IPS-15b (cell line): Measurements from ENCODE around the gene SDK1.

ENCODE experiments used
- H3K27me3 ChIP-seq: one replicate; pipeline ENCODE4 v1.6.1; 2013; ENCODE audit warnings: low read length; ENCODE audit not compliant: control insufficient read depth, insufficient read depth
- H3K36me3 ChIP-seq: one replicate; pipeline ENCODE4 v1.6.1; 2013; ENCODE audit warnings: low read length; ENCODE audit not compliant: control insufficient read depth, insufficient read depth
- H3K4me1 ChIP-seq: one replicate; pipeline ENCODE4 v1.6.1; 2013; ENCODE audit warnings: mild to moderate bottlenecking, low read length; ENCODE audit not compliant: control insufficient read depth, insufficient read depth
- H3K4me3 ChIP-seq: one replicate; pipeline ENCODE4 v1.5.1; 2013; ENCODE audit warnings: low read depth, low read length
- H3K9ac ChIP-seq: one replicate; pipeline ENCODE4 v1.6.1; 2013; ENCODE audit warnings: low read depth, mild to moderate bottlenecking, low read length
- H3K9me3 ChIP-seq: one replicate; pipeline ENCODE4 v1.6.1; 2013; ENCODE audit warnings: mild to moderate bottlenecking, low read length; ENCODE audit not compliant: control insufficient read depth, insufficient read depth

SDK1 gene

GRCh38 chr7:4204513-4205165 lies 903.6 kb downstream of the SDK1 start:
- H3K36me3 ChIP-seq, result no peaks in the 10 kb centered on the region
- H3K4me3 ChIP-seq, result no peak overlapping the region
- no peak overlapping the region for H3K9ac ChIP-seq
- H3K4me1 ChIP-seq, result no peaks in the 10 kb centered on the region
- no peaks in the 10 kb centered on the region for H3K27me3 ChIP-seq
- H3K9me3 ChIP-seq, result no peaks in the 10 kb centered on the region

GRCh38 chr7:4205828-4206227 lies 904.8 kb downstream of the SDK1 start:
- Histone ChIP-seq H3K27me3 (no peaks in the 10 kb centered on the region), H3K4me1 (no peaks in the 10 kb centered on the region), H3K9me3 (no peaks in the 10 kb centered on the region)

DNA sequence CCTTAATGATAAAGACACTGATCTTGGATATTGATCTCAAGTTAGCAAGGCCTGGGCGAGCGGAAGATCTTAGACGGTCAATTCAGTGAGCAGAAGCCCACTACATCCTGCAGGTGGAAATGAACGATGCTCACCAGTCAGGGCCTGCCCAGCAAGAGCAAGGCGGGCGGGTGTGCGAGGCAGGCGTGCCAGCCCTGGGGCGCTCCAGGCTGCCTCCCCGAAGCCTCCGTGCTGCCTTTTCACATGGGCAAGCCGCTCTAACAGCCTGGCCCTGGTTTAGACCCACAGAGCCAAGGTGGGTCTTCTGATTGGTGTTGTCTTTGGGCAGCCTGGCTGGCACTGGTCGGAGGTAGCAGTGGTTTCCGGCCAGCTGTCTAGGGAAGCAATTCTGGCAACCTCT lies 906.0 kb downstream of the SDK1 start:
- Histone ChIP-seq H3K36me3 (no peaks in the 10 kb centered on the region), H3K27me3 (no peaks in the 10 kb centered on the region), H3K4me1 (no peaks in the 10 kb centered on the region), H3K9me3 (no peaks in the 10 kb centered on the region), H3K4me3 (no peak overlapping the region), H3K9ac (no peak overlapping the region)

More at GRCh38 chr7:4205828-4206227, 904.8 kb downstream of the SDK1 start:
- no peak overlapping the region for H3K4me3 ChIP-seq
- H3K36me3 ChIP-seq, result no peaks in the 10 kb centered on the region
- H3K9ac ChIP-seq, result no peak overlapping the region

- H3K4me3 ChIP-seq, result no peak overlapping the region
- H3K9me3 ChIP-seq, result no peaks in the 10 kb centered on the region
- no peaks in the 10 kb centered on the region for H3K27me3 ChIP-seq
- no peak overlapping the region for H3K9ac ChIP-seq
- H3K36me3 ChIP-seq, result no peaks in the 10 kb centered on the region
- no peaks in the 10 kb centered on the region for H3K4me1 ChIP-seq
Observed at GRCh38 chr7:4208086-4208485, 907.0 kb downstream of the SDK1 start.

DNA sequence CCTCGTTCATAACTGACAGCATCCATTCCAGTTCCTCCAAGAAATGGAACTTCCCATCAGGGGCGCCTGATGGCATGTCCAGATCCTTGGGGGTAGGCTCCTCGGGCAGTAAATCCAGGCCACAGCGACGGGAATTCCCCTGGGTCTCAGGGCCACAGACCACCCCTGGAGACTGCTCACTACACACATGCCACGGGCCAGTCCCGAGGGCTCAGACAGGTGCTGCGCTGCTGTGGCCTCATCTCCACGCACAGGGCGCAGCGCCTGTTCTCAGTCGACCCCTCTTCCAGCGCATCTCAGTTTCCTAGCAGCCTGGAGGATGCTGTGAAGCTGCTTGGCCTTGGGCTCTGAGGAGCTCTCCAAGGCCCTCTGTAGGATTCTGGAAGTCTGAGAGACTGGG lies 907.5 kb downstream of the SDK1 start:
- no peaks in the 10 kb centered on the region for H3K36me3 ChIP-seq
- no peak overlapping the region for H3K9ac ChIP-seq
- no peak overlapping the region for H3K4me3 ChIP-seq
- H3K9me3 ChIP-seq, result no peaks in the 10 kb centered on the region
- H3K27me3 ChIP-seq, result no peaks in the 10 kb centered on the region
- H3K4me1 ChIP-seq, result no peaks in the 10 kb centered on the region

GRCh38 chr7:4209126-4209525 lies 908.1 kb downstream of the SDK1 start:
- no peaks in the 10 kb centered on the region for H3K27me3 ChIP-seq
- no peak overlapping the region for H3K9ac ChIP-seq
- H3K4me3 ChIP-seq, result no peak overlapping the region
- H3K9me3 ChIP-seq, result no peaks in the 10 kb centered on the region
- no peaks in the 10 kb centered on the region for H3K36me3 ChIP-seq
- H3K4me1 ChIP-seq, result no peaks in the 10 kb centered on the region

GRCh38 chr7:4209966-4210365 lies 908.9 kb downstream of the SDK1 start:
- no peaks in the 10 kb centered on the region for H3K4me1 ChIP-seq
- no peaks in the 10 kb centered on the region for H3K9me3 ChIP-seq
- H3K9ac ChIP-seq, result no peak overlapping the region
- H3K27me3 ChIP-seq, result no peaks in the 10 kb centered on the region
- no peak overlapping the region for H3K4me3 ChIP-seq
- no peaks in the 10 kb centered on the region for H3K36me3 ChIP-seq

DNA sequence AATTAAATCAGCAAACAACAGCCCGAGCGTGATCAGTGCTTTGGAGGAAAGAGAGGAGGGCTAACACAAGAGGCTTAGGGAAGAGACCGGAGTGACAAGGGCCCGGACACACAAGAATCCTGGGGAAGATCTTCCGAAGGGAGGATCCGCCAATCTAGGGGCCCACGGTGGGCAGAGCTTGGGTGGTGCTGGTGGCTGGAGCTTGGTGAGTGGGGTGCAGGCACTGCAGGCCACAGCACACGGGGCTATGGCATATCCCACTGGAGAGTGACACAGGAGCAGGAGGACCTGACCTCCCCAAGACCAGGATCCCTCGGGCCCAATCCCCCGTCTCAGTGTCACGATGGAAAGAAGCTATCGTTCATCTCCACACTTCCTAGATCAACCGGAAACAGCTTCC lies 909.8 kb downstream of the SDK1 start:
- Histone ChIP-seq H3K36me3 (peaks cover 3% of the 10 kb centered on the region), H3K4me3 (no peak overlapping the region), H3K9me3 (no peaks in the 10 kb centered on the region), H3K27me3 (no peaks in the 10 kb centered on the region), H3K4me1 (no peaks in the 10 kb centered on the region), H3K9ac (no peak overlapping the region)

GRCh38 chr7:4211261-4211660 lies 910.2 kb downstream of the SDK1 start:
- Histone ChIP-seq H3K36me3 (peaks cover 3% of the 10 kb centered on the region), H3K9me3 (no peaks in the 10 kb centered on the region), H3K9ac (no peak overlapping the region), H3K4me3 (no peak overlapping the region), H3K4me1 (no peaks in the 10 kb centered on the region), H3K27me3 (no peaks in the 10 kb centered on the region)

DNA sequence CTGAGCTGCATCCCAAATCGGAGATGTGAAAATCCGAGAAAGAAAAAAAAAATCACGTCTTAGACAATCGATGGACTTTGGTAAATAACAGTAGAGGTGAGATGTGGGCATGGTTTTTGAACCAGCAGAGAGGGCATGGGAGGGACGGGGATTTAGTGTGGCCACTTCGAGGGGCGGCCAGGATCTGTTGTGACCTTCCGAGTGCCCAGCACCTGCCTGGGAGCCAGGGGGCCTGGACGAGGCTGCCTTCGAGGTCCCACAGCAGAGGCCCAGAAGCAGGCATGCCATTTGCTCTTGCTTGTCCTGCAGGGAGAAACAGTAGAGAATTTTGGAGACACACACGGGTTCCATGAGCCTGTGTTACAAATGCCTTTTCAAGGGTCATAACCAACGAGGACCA lies 911.3 kb downstream of the SDK1 start:
- no peak overlapping the region for H3K9ac ChIP-seq
- H3K9me3 ChIP-seq, result no peaks in the 10 kb centered on the region
- no peaks in the 10 kb centered on the region for H3K27me3 ChIP-seq
- H3K4me1 ChIP-seq, result no peaks in the 10 kb centered on the region
- no peak overlapping the region for H3K4me3 ChIP-seq
- H3K36me3 ChIP-seq, result peaks cover 3% of the 10 kb centered on the region

DNA sequence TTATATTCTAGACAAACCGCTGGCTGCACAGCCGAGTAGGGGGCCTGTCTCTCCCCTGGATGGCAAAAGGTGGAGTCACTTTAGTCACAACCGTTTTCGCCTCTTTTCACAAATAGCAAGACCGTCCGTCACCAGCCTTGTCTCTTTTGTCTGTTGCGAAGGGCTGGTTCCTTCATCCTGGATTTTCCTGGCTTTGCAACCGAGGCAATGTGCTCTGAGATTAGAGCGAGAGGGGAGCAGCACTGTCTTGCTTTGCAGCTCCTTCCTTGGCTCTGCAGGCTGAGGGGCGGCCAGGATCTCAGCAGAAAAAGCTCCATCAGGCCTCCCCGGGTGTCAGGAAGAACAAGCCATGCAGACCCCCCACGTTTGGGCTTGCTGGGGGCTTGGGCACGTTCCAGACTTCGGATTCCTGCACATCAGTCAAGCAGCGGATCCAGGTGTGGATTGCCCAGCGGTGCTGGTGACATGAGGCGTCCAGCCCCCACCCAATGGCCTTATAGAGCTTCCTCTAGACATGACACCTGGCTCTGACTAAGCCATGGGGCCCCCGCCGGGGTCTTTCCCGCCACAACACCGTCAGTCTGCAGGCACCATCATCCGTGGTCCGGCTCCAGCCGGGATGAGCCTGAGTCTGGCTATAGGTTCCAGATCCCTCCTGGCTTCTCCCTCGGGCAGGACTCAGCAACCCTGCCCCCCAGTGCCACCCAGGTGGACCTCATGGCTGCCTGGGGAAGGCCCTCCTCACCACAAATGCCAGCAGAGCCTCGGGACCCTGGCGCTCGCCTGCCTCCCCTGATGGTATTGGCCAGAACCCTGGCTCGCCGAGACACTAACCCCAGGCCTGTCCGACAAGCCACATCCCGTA lies 913.5 kb downstream of the SDK1 start:
- Histone ChIP-seq H3K9me3 (no peaks in the 10 kb centered on the region), H3K4me3 (no peak overlapping the region), H3K36me3 (peaks cover 3% of the 10 kb centered on the region), H3K9ac (no peak overlapping the region), H3K27me3 (no peaks in the 10 kb centered on the region), H3K4me1 (no peaks in the 10 kb centered on the region)

DNA sequence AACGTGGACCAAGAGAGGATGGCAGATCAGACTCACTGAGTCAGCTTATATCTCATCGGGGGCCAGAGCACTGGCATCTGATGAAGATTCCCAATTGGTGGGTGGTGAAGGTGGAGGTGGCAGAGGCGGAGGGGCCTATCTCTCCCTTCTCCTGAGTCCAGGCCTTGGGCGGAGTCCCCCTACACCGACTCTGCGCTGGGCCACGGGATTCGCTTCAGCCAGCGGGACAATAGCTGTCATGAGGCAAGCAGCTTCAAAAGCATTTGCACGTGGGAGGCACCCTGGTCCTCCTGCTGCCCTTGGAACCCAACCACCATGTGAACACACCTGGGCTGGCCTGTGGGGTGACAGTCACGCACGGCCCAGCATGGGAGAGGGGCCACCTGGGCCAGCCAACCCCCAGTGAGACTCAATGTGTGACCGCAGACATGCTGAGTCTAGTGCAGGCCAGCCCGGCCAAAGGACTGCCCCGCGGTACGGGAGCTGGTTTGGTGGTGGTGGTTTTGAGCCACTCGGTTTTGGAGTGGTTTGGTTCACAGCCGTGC lies 914.2 kb downstream of the SDK1 start:
- Histone ChIP-seq H3K36me3 (peaks cover 3% of the 10 kb centered on the region), H3K4me1 (no peaks in the 10 kb centered on the region), H3K27me3 (no peaks in the 10 kb centered on the region), H3K9ac (no peak overlapping the region), H3K9me3 (no peaks in the 10 kb centered on the region), H3K4me3 (no peak overlapping the region)
